ENCODE data around the gene CCDC183.

- TF ChIP-seq CTCF (IDR thresholded peaks at IDR 0.05; ENCODE audit: low read length): no peak
- no peak for TF ChIP-seq EZH2phosphoT487 (IDR thresholded peaks at IDR 0.05; ENCODE audit: low read length)
Measured at GRCh38 chr9:136796238-136796774, at the start of gene CCDC183.
